GM19023 (cell line): ENCODE results near the gene CHL1.

Experiments used
- ATAC-seq: cut with Tn5 transposase; IDR thresholded peaks from one replicate; pipeline ENCODE4 v1.9.1; 2021; ENCODE audit warnings: mild to moderate bottlenecking, moderate library complexity; ENCODE audit not compliant: unreplicated experiment

CHL1 gene

GRCh38 chr3:277873-278272, 81.3 kb downstream of the CHL1 start:
- ATAC-seq = no peak

DNA sequence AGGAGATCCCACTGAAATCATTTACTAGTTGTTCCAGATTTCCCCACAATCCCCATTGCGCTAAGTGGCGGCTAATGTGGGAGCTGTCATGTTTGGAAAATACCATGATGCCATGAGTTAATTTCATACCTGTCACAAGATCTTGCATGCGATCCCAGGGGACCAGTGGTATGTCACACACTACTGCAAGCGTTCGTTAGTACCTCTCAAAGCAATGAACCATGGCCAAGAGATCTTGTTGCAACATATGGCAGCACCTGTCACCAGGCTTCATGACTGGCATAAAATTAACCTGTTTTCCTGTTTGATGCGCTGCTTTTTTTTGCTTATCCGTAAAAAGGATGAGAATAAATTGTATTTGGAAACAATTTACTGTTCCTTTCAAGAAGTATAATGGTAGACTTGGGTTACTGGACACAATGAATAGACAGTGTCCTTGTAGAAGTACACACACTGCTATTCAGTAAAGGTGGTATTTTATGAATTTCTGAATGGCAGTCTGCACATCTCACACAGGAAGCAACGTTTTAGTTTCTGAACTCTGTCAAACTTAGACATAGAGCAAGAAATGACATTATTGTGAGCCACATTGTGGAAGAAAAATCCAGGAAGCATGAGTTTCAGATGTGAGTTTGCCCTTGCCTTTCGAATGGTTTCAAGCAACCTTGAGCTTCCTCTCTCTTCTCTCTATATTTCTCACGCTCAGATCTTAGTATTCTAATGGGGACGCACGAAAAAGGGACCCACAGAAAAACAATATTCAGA, 81.9 kb downstream of the CHL1 start:
- ATAC-seq = peak; percentile 81

DNA sequence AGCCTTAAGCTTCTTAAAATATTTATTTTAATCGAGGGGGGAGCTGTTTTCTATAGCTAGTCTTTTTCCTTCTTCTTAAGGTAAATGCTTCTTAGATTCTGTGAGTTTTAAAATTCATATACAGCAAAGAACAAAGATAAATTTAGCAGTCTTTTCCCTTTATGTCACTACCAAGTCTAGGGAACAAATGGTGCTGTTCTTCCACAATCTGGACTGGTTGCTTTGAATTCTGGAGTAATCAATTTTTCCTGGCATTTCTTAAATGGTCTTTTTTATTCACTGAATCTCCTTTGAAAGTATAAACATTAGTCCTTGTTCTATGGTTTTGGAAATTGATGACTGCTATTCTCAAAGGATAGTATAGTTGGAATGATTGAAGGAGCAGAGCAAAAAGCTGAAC, 82.8 kb downstream of the CHL1 start:
- ATAC-seq = no peak

- ATAC-seq = no peak
Observed at GRCh38 chr3:280681-281080, 84.1 kb downstream of the CHL1 start.

DNA sequence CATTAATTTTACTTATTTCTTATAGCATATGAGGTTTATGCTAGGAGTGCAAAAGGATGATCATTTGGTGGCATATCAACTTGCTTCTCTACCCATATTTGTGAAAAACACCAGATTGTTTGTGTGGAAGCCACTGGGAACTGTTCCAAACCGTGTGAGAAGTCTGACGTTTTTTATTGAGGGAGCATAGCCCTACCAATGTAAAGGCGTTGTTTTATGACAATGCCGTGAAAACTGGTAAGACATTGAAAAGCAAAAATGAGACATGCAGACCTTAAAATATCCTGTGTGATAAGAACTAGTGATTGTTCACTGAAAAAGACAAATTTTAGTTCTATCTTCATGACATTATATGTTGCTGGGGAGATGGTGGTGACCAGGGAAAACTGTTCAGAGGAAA, 87.8 kb downstream of the CHL1 start:
- ATAC-seq = no peak

DNA sequence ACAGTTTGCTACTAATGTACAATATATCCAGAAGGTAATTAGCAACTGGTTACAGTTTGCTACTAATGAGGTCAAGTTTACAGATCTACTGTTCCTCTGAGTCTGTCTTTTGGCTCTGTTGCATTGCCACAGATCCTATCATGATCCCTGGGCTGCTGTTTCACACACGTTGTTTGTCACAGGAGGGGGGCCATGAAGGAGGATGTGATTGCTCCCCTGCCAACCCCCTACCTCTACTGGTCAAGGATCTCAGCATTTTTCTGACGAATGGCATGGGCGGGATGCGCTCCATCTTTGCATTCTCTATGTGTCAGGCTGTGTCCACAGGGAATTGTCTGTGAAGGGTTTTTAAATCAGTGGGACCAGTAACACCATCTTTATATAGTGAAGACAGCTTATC, 91.9 kb downstream of the CHL1 start:
- no peak for ATAC-seq

DNA sequence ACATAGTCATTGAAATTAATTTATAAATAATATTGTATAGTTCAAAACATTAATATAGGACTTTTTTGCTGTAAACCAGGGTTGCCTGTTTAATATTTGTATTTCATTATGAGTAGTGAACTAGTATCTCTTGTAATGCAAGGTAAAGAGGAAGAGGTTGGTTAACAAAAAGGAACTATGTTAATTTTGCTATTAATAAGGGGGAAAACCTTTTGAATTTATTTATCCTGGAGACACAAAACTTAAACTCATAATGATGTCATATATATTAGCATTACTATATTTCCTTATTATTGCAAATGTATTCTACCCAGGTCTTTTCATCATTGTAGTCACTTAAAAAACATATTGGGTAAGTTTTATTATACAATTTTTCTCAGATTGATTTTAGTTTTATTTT, 94.5 kb downstream of the CHL1 start:
- ATAC-seq = no peak

DNA sequence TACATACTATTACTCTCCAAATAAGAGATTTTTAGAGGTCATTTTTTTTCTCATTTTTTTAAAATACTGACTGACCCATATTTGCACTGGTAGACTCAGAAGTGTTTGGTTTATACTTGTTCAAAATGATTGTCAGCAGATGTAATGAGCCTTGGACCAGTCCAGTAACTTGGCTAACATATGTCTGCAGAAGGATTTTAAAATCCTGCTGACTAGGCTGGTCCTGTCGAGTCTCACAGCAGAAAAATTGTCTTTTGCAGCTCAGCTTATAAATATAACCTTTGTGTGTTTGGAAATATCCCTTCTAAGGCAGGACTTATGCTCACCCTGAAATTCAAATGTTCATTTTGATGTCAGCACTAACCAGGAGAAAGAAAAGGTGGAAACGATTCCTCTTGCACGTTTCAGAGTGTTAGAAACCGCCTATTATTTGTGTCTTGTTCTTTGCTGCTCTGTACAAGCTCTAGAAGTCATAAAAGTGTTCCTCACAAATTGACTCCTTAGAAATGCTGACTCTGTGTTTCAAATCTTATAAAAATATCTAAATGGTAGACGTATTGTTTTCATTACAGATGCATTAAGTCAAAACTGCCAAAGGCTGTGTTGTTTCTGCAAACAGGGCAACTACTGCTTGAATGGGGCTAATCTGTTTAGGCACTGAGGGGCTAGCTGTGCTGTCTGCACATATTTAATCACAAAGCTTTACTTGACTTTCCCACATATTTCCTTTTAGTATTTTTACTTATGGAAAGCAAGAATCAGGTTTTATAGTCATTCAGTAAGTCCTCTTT, 95.3 kb downstream of the CHL1 start:
- ATAC-seq = no peak

DNA sequence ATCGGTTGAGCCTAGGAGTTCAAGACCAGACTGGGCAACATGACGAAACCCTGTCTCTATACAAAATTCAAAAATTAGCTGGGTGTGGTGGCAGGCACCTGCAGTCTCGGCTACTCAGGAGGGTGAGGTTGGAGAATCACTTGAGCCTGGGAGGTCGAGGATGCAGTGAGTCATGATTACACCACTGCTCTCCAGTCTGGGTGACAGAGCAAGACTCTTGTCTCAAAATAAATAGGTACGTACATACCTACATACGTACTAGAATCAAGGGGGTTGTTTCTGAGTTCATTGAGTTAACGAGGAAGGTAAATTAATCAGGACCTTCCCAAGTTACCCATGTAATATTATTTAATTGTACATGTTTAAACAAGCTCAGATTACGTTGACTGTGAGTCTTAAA, 97.5 kb downstream of the CHL1 start:
- ATAC-seq = no peak

DNA sequence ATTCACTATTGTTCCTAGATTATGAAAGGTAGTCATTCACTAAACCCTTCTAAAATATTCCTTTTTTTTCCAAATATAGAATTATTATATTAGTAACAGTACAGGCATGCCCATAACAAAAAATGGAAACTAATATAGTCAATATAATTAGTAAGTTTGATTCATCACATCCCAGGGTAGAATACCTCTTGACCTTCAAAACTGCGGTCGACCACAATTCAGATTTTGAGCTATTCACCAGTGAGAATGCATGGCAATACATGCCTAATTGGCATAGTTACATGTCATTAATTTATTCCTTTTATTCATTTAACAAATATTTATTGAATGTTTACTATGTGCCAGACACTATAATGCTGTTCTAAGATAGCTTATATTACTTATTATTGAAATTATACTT, 98.0 kb downstream of the CHL1 start:
- ATAC-seq = no peak

DNA sequence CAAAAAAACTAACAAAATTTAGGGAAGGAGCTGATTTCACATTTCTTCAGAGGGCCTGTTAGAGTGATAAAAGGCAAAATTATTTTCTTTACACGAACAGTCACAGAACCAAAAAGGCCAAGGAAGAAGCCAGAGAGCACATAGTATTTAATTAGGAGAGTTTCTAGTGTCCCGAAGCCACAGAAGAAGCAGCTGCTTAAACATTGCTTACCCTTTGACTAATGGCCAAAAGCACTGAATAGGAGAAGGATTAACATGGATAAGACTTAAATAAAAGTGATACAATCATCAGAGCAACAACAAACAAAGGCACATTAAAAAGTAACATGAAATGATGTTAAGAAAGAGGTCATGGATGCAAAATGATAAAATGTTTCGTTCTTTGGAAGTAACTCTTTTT, 98.6 kb downstream of the CHL1 start:
- no peak for ATAC-seq

- ATAC-seq = no peak
Observed at GRCh38 chr3:297585-297984, 101.0 kb downstream of the CHL1 start.

DNA sequence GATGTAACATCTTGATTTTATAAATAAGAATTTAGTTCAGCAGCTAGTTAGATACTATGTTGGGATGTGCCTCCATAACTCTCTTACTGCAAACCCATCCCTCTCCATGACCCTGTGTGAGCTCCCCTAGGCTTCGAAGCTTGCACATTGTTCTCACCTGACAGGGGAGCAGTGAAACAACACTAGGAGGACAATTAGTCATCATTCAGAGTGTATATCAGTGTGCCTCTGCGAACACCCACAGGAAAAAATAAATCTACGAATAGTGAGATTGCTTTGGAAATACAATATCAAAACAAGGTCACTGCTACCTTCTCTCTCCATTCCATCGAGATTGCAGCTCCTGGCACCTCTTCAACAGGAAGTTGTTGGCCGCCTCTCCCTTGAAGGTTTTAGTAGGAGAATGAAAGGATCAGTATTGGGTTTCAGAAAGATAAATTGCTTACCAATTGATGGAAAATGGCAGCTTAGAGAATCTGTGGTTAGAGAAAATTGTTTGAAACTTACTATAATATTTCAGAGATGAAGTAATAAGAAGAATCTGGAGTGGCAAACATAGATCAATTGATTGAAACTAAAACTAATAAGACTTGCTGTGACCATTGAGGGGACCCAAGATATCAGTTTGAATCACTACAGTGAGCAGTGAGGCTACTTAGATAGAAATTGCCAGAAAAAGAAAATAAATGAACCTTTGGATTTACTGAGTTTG, 103.2 kb downstream of the CHL1 start:
- ATAC-seq = no peak

DNA sequence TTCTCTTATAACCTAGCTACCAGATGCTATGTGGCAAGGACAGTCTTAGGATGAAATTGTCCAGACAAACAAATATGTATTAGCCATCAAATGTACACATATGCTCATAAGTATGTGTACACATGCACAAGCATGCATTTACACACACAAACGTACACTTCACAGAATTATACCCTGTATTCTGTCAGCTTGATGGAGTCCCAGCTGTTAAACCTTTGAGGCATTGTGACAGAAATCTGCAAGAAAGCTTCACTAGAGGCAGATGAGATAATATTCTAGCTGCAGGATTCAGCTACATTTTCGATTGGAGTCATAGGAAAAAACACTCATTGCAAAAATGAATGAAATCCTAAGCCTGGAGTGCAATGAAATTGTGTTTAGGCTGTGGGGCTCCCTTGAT, 110.6 kb downstream of the CHL1 start:
- no peak for ATAC-seq

- peak; percentile 82 for ATAC-seq
Observed at GRCh38 chr3:308597-309321, 112.2 kb downstream of the CHL1 start.

- no peak for ATAC-seq
Observed at GRCh38 chr3:312160-312733, 115.7 kb downstream of the CHL1 start.

DNA sequence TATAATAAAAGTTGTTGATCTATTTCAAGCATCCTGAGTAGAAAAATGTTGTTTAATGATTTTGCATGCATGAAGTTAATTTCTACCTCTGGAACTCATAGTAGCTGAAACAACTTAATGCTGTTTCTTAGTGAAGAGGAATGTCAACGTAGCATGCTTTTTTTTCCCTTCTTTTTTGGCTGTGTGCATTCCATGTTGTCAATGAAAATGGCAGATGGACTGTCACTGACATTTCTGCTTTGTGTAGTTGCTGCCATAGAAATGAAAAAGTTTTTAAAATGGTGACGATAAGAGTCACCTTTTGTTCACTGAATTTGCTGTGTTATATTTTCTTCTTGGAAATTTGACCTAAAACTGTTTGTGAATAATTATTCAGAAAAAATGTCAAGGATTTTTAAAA, 116.3 kb downstream of the CHL1 start:
- no peak for ATAC-seq

DNA sequence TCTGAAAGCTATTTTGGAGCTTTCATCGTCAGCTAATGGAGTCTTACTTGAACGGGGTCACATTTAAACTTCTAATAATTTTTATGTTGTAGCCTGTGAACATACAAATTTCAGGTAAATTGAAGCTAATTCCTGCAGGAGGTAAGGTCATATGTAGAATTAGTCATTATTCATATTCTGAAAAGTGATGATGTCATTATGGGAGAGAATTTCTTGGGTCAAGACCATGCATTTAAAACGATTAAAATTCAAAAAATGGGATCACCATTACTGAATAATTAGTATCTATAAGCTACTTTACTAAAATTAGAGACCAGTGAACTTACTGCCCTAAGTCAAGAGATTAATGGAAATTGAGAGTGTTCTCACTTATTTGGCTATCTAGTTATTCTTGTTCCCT, 120.4 kb downstream of the CHL1 start:
- no peak for ATAC-seq

DNA sequence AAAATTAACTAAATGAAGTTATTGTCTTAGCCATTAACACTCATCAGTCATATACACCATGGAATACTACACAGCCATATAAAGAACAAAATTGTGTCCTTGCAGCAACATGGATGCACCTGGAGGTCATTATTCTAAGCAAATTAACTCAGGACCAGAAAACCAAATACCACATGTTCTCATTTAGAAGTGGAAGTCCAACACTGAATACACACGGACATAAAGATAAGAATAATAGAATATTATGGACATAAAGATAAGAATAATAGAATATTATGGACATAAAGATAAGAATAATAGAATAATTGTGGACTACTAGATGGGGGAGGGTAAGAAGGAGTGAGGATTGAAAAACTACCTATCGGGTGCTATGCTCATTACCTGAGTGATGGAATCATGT, 122.3 kb downstream of the CHL1 start:
- no peak for ATAC-seq

- no peak for ATAC-seq
Observed at GRCh38 chr3:324423-324822, 127.9 kb downstream of the CHL1 start.

DNA sequence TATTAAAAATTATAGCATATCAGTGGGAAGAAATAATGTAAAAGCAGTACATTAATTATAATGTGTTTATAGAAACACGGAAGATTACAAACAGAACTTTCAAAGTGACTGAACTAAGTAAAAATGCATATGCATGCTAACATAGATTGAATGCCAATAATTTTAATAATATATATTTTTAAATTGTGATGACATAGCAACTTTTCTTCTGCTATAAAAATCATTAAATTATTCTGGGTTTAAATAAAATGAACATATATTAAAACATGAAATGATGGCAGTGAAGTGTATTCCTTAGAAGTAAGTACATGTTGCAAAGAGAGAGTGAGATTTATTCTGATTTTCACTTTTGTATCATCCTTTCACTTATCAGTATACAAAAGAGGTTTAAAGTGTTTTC, 128.9 kb downstream of the CHL1 start:
- no peak for ATAC-seq
